ENCODE measurements around the gene ADCY7. TPM values are rescaled to one million over a fixed set of nuclear protein-coding genes. Genes with fewer than 3 reads are reported as not detected.
A peak's percentile ranks its signal among the peaks of the same experiment; 100 is the strongest.

ADCY7 gene
- total and polyA plus RNA-seq, 2 donors from 2014 or later: 0.86 to 40.5 TPM

- H3K4me1 ChIP-seq (ENCODE audit: control insufficient read depth in 2 of 3, insufficient read depth in 2 of 3, low read depth in 1 of 3, low read length in 3 of 3): no peaks in the 10 kb centered on the region
- no peak overlapping the region for H3K9ac ChIP-seq (ENCODE audit: low read length in 3 of 3)
- H3K27ac ChIP-seq (ENCODE audit: low read depth in 2 of 2, low read length in 2 of 2): no peak overlapping the region
- peak in 1 of 5 donors; percentile 13 for DNase-seq
- no peak overlapping the region for H3K4me3 ChIP-seq (ENCODE audit: low read length in 3 of 3)
- no peak for TF ChIP-seq CTCF (IDR thresholded peaks at IDR 0.05; ENCODE audit: borderline replicate concordance, extremely low read depth, insufficient read depth)
- H3K27me3 ChIP-seq (ENCODE audit: control insufficient read depth, insufficient read depth, low read length): no peaks in the 10 kb centered on the region
- FAIRE-seq: no peak
- H3K9me3 ChIP-seq (ENCODE audit: control insufficient read depth in 2 of 3, insufficient read depth in 1 of 3, low read length in 3 of 3): no peaks in the 10 kb centered on the region
- H3K36me3 ChIP-seq (ENCODE audit: control insufficient read depth in 2 of 3, insufficient read depth in 3 of 3, low read length in 3 of 3): no peaks in the 10 kb centered on the region
- intact Hi-C loops (cut with DNase I): no loop called here
These were observed 8.5 kb upstream of the ADCY7 start for GRCh38 chr16:50257876-50258275.

- H3K27ac ChIP-seq (ENCODE audit: low read depth in 2 of 2, low read length in 2 of 2): no peak overlapping the region
- TF ChIP-seq CTCF (IDR thresholded peaks at IDR 0.05; ENCODE audit: borderline replicate concordance, extremely low read depth, insufficient read depth): no peak
- DNase-seq (peak; percentile 59 to 74 (median 68)), FAIRE-seq (no peak)
- H3K4me3 ChIP-seq (ENCODE audit: low read length in 3 of 3): no peak overlapping the region
- H3K9ac ChIP-seq (ENCODE audit: low read length in 3 of 3): no peak overlapping the region
- no peaks in the 10 kb centered on the region for H3K36me3 ChIP-seq (ENCODE audit: control insufficient read depth in 2 of 3, insufficient read depth in 3 of 3, low read length in 3 of 3)
- no peaks in the 10 kb centered on the region for H3K9me3 ChIP-seq (ENCODE audit: control insufficient read depth in 2 of 3, insufficient read depth in 1 of 3, low read length in 3 of 3)
- no peaks in the 10 kb centered on the region for H3K27me3 ChIP-seq (ENCODE audit: control insufficient read depth, insufficient read depth, low read length)
- intact Hi-C loops (cut with DNase I): no loop called here
- no peaks in the 10 kb centered on the region for H3K4me1 ChIP-seq (ENCODE audit: control insufficient read depth in 2 of 3, insufficient read depth in 2 of 3, low read depth in 1 of 3, low read length in 3 of 3)
These were observed 6.8 kb upstream of the ADCY7 start for GRCh38 chr16:50259334-50260205.

- FAIRE-seq: no peak
- H3K4me1 ChIP-seq (ENCODE audit: control insufficient read depth in 2 of 3, insufficient read depth in 2 of 3, low read depth in 1 of 3, low read length in 3 of 3): peaks cover 0 to under 1% (median 0%) of the 10 kb centered on the region in 3 donors
- no peak overlapping the region for H3K27ac ChIP-seq (ENCODE audit: low read depth in 2 of 2, low read length in 2 of 2)
- H3K9ac ChIP-seq (ENCODE audit: low read length in 3 of 3): no peak overlapping the region
- TF ChIP-seq CTCF (IDR thresholded peaks at IDR 0.05; ENCODE audit: borderline replicate concordance, extremely low read depth, insufficient read depth): no peak
- no peaks in the 10 kb centered on the region for H3K27me3 ChIP-seq (ENCODE audit: control insufficient read depth, insufficient read depth, low read length)
- no peaks in the 10 kb centered on the region for H3K9me3 ChIP-seq (ENCODE audit: control insufficient read depth in 2 of 3, insufficient read depth in 1 of 3, low read length in 3 of 3)
- no peaks in the 10 kb centered on the region for H3K36me3 ChIP-seq (ENCODE audit: control insufficient read depth in 2 of 3, insufficient read depth in 3 of 3, low read length in 3 of 3)
- intact Hi-C loops (cut with DNase I): no loop called here
- H3K4me3 ChIP-seq (ENCODE audit: low read length in 3 of 3): no peak overlapping the region
- peak in 1 of 5 donors; percentile 41 for DNase-seq
These were observed 5.9 kb upstream of the ADCY7 start for GRCh38 chr16:50260206-50261159.

Measured in kidney (tissue), 14 donors.